ENCODE results near the gene AKAP5.

AKAP5 gene

GRCh38 chr14:64507376-64508156 is 42.3 kb downstream of the AKAP5 start:
- no peak for TF ChIP-seq CTCF (IDR thresholded peaks at IDR 0.05)
- H3K4me3 ChIP-seq: peak overlapping the region; percentile 10
- DNase-seq (ENCODE audit: low spot score): no peak
- no peak overlapping the region for H3K27ac ChIP-seq

DNA sequence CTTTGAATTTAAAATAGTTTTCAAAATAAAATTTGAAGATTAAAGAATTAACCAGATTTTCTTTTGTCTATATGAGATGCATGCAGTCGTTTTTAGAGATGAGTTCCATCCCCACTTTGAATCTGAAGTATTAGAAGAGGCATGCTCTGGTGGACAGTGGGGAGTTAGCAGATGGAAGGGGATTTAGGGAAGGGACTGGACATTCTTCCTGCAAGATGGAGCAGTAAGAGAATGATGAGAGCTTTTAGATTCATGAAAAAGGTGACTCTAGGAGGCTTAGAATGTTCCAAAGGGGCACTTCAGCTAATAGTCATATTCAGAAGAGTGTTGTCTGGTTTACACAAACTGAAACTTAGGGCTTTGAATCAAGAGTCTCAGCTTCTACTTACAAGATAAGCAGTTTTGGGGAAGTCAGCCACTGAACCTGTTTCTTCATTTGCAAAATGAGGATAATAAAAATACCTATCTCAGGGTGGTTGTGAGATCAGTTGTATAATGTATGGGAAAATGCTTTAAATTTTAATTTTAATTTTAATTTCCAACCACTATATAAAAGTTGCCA is 43.0 kb downstream of the AKAP5 start:
- no peak for TF ChIP-seq CTCF (IDR thresholded peaks at IDR 0.05)
- H3K27ac ChIP-seq: no peak overlapping the region
- H3K4me3 ChIP-seq: no peak overlapping the region
- no peak for DNase-seq (ENCODE audit: low spot score)

- no peak overlapping the region for H3K4me3 ChIP-seq
- no peak for DNase-seq (ENCODE audit: low spot score)
- no peak overlapping the region for H3K27ac ChIP-seq
- TF ChIP-seq CTCF (IDR thresholded peaks at IDR 0.05): no peak
Observed at GRCh38 chr14:64509036-64509435, 43.7 kb downstream of the AKAP5 start.

- no peak for DNase-seq (ENCODE audit: low spot score)
- peak; percentile 80 for TF ChIP-seq CTCF (IDR thresholded peaks at IDR 0.05)
- Histone ChIP-seq H3K27ac (peak overlapping the region in 1 of 2 donors; percentile 59), H3K4me3 (peak overlapping the region; percentile 23)
Observed at GRCh38 chr14:64510825-64511671, 45.7 kb downstream of the AKAP5 start.

DNA sequence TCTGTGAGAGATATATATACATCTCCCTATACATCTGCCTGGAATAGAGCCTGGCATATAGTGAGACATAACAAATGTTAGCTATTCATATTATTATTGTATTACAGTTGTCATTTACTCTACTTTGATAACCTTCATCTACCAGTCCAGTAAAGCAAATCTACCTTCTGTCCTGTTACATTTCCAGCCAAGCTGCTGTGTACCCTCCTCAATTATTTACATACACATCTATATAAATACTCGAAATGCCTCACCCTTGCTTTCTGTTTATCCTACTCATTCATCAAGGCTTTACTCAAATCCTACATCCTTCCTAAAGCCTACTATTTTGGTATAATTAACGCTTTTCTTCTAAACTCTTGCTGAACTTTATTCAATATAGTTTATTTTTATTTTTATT is 48.0 kb downstream of the AKAP5 start:
- TF ChIP-seq CTCF (IDR thresholded peaks at IDR 0.05): no peak

DNA sequence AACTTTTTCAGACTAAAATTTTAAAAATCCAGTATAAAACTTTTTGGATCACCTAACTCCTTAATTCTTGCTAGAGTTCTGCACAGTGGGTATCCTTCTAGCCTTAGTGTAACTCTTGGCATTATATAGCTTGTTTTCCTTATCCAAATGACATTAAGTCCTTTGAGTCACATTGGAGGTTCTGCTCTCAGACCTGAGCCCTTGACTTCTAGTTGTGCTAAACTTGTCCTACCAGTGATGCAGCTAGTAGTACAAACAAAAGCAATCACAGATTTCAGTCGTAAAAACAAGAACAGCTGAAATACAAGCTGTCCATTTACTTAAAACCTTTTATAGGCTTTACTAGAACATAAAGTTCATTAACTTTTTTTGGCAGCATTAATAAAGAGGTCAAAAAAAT is 49.8 kb downstream of the AKAP5 start:
- Histone ChIP-seq H3K4me3 (no peak overlapping the region), H3K27ac (no peak overlapping the region)
- no peak for TF ChIP-seq CTCF (IDR thresholded peaks at IDR 0.05)
- DNase-seq (ENCODE audit: low spot score): no peak

More for the DNA sequence above, 48.0 kb downstream of the AKAP5 start:
- H3K4me3 ChIP-seq: no peak overlapping the region
- H3K27ac ChIP-seq: no peak overlapping the region
- no peak for DNase-seq (ENCODE audit: low spot score)
